HEK293 (cell line): ENCODE results near the gene SYDE2.

ENCODE experiments used
- MEIS1 ChIP-seq: sonication (generic); formaldehyde crosslinking; IDR thresholded peaks from 2 replicates; pipeline ENCODE4 v1.8.1; 2022; ENCODE audit warnings: missing genetic modification reagents, mild to moderate bottlenecking, borderline replicate concordance
- OVOL3 ChIP-seq: fragments of 450-650 bp; formaldehyde crosslinking; IDR thresholded peaks from 2 replicates; pipeline ENCODE4 v1.5.1; 2016; ENCODE audit warnings: missing biosample characterization, missing genetic modification characterization
- SCRT2 ChIP-seq: fragments of 450-650 bp; formaldehyde crosslinking; IDR thresholded peaks from 2 replicates; pipeline ENCODE4 v1.5.1; 2016; ENCODE audit warnings: missing biosample characterization, missing genetic modification characterization
- SETDB1 ChIP-seq: IDR thresholded peaks from one replicate; pipeline ENCODE4 v1.6.1; 2017; ENCODE audit warnings: mild to moderate bottlenecking, low read length, moderate library complexity, mixed read lengths; ENCODE audit not compliant: insufficient read length
- ZBTB1 ChIP-seq: fragments of 450-650 bp; formaldehyde crosslinking; IDR thresholded peaks from 2 replicates; pipeline ENCODE4 v1.5.1; 2016; ENCODE audit warnings: missing biosample characterization, missing genetic modification characterization
- ZIC2 ChIP-seq: fragments of 450-650 bp; formaldehyde crosslinking; IDR thresholded peaks from 2 replicates; pipeline ENCODE4 v1.5.1; 2016; ENCODE audit warnings: missing biosample characterization, missing genetic modification characterization
- ZNF121 ChIP-seq: fragments of 450-650 bp; formaldehyde crosslinking; IDR thresholded peaks from 2 replicates; pipeline ENCODE4 v1.5.1; 2016; ENCODE audit warnings: missing biosample characterization, missing genetic modification characterization
- ZNF146 ChIP-seq: fragments of 450-650 bp; formaldehyde crosslinking; IDR thresholded peaks from 2 replicates; pipeline ENCODE4 v1.5.1; 2016; ENCODE audit warnings: missing biosample characterization, missing genetic modification characterization
- ZNF157 ChIP-seq: fragments of 450-650 bp; formaldehyde crosslinking; IDR thresholded peaks from 2 replicates; pipeline ENCODE4 v1.5.1; 2016; ENCODE audit warnings: missing biosample characterization, missing genetic modification characterization
- ZNF184 ChIP-seq: fragments of 450-650 bp; IDR thresholded peaks from 2 replicates; pipeline ENCODE4 v1.5.1; 2018; ENCODE audit warnings: missing biosample characterization, mild to moderate bottlenecking, missing genetic modification characterization
- ZNF214 ChIP-seq: fragments of 450-650 bp; formaldehyde crosslinking; IDR thresholded peaks from 2 replicates; pipeline ENCODE4 v1.5.1; 2017; ENCODE audit warnings: missing biosample characterization, mild to moderate bottlenecking, missing genetic modification characterization, borderline replicate concordance
- ZNF223 ChIP-seq: fragments of 450-650 bp; formaldehyde crosslinking; IDR thresholded peaks from 2 replicates; pipeline ENCODE4 v1.5.1; 2016; ENCODE audit warnings: missing biosample characterization, missing genetic modification characterization
- ZNF335 ChIP-seq: fragments of 450-650 bp; formaldehyde crosslinking; conservative IDR thresholded peaks from 2 replicates; pipeline ENCODE4 v1.5.1; 2016; ENCODE audit warnings: missing biosample characterization, missing genetic modification characterization
- ZNF366 ChIP-seq: fragments of 450-650 bp; formaldehyde crosslinking; conservative IDR thresholded peaks from 2 replicates; pipeline ENCODE4 v1.5.1; 2016; ENCODE audit warnings: missing biosample characterization, missing genetic modification characterization
- ZNF391 ChIP-seq: fragments of 450-650 bp; formaldehyde crosslinking; IDR thresholded peaks from 2 replicates; pipeline ENCODE4 v1.5.1; 2016; ENCODE audit warnings: low read depth, missing biosample characterization, missing genetic modification characterization, borderline replicate concordance
- ZNF513 ChIP-seq: fragments of 450-650 bp; IDR thresholded peaks from 2 replicates; pipeline ENCODE4 v1.5.1; 2018; ENCODE audit warnings: missing biosample characterization, missing genetic modification characterization
- ZNF548 ChIP-seq: fragments of 450-650 bp; formaldehyde crosslinking; IDR thresholded peaks from 2 replicates; pipeline ENCODE4 v1.5.1; 2016; ENCODE audit warnings: missing biosample characterization, missing genetic modification characterization
- ZNF623 ChIP-seq: fragments of 450-650 bp; formaldehyde crosslinking; IDR thresholded peaks from 2 replicates; pipeline ENCODE4 v1.5.1; 2016; ENCODE audit warnings: missing biosample characterization, missing genetic modification characterization
- ZNF629 ChIP-seq: fragments of 450-650 bp; formaldehyde crosslinking; IDR thresholded peaks from 2 replicates; pipeline ENCODE4 v1.5.1; 2017; ENCODE audit warnings: missing biosample characterization, missing genetic modification characterization
- ZNF692 ChIP-seq: fragments of 450-650 bp; formaldehyde crosslinking; IDR thresholded peaks from 2 replicates; pipeline ENCODE4 v1.5.1; 2016; ENCODE audit warnings: missing biosample characterization, missing genetic modification characterization
- ZNF776 ChIP-seq: fragments of 450-650 bp; formaldehyde crosslinking; IDR thresholded peaks from 2 replicates; pipeline ENCODE4 v1.5.0; 2017; ENCODE audit warnings: missing biosample characterization, missing genetic modification characterization, borderline replicate concordance
- TF ChIP-seq, protein P1 (sequence below): fragments of 450-650 bp; formaldehyde crosslinking; IDR thresholded peaks from 2 replicates; pipeline ENCODE4 v1.5.1; 2017; ENCODE audit warnings: missing biosample characterization, missing genetic modification characterization
- TF ChIP-seq, protein P2 (sequence below): fragments of 450-650 bp; formaldehyde crosslinking; IDR thresholded peaks from 2 replicates; pipeline ENCODE4 v1.5.1; 2016; ENCODE audit warnings: missing biosample characterization, missing genetic modification characterization
- TF ChIP-seq, protein P3 (sequence below): fragments of 450-650 bp; formaldehyde crosslinking; IDR thresholded peaks from 2 replicates; pipeline ENCODE4 v1.5.1; 2017; ENCODE audit warnings: missing biosample characterization, missing genetic modification characterization
- TF ChIP-seq, protein P4 (sequence below): fragments of 450-650 bp; formaldehyde crosslinking; IDR thresholded peaks from 2 replicates; pipeline ENCODE4 v1.5.1; 2016; ENCODE audit warnings: missing biosample characterization, missing genetic modification characterization, borderline replicate concordance

The SYDE2 gene

DNA sequence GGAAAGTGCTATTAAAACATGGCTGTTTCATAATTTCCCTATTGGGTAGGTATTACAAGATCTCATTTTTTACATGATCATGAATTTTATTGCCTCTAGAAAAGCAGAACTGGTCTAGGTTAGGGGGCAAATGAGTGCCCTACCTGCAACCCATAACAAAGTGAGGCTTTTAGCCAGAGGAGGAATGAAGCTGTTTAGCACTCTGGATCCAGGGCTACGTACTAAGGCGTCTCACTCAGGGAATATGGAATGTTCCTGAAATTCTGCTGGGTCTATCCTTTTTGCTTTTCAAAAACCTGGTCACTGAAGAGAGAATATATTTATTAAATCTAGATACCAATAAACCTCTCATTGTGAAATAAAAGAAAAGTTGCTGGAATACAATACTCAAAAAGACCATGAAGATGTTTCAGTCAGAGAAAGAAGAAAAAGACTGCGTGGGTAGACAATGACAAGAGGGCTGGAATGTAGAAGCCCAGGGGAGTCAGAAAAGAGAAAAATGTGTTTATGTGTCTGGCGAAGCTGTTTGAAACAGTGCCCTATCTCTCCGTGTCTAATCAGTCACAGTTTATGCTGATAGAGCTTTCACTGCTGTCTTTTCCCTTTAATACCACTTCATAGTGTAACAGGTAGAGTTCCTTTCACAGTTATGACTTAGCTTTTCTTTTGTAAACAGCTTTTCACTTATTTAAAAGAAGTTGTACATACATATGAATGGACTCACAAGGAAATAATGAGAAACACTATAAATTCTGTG is 25.0 kb upstream of the SYDE2 start (continued):
- TF ChIP-seq, protein P1, sequence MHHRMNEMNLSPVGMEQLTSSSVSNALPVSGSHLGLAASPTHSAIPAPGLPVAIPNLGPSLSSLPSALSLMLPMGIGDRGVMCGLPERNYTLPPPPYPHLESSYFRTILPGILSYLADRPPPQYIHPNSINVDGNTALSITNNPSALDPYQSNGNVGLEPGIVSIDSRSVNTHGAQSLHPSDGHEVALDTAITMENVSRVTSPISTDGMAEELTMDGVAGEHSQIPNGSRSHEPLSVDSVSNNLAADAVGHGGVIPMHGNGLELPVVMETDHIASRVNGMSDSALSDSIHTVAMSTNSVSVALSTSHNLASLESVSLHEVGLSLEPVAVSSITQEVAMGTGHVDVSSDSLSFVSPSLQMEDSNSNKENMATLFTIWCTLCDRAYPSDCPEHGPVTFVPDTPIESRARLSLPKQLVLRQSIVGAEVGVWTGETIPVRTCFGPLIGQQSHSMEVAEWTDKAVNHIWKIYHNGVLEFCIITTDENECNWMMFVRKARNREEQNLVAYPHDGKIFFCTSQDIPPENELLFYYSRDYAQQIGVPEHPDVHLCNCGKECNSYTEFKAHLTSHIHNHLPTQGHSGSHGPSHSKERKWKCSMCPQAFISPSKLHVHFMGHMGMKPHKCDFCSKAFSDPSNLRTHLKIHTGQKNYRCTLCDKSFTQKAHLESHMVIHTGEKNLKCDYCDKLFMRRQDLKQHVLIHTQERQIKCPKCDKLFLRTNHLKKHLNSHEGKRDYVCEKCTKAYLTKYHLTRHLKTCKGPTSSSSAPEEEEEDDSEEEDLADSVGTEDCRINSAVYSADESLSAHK (tag by site-specific recombination), result no peak
- no peak for TF ChIP-seq ZNF366 (tag by site-specific recombination)
- TF ChIP-seq ZNF391 (tag by site-specific recombination), result no peak
- TF ChIP-seq ZNF629 (tag by site-specific recombination), result no peak
- no peak for TF ChIP-seq ZNF513 (tag by site-specific recombination)
- no peak for TF ChIP-seq ZNF776 (tag by site-specific recombination)
- no peak for TF ChIP-seq ZIC2 (tag by site-specific recombination)
- TF ChIP-seq, protein P2, sequence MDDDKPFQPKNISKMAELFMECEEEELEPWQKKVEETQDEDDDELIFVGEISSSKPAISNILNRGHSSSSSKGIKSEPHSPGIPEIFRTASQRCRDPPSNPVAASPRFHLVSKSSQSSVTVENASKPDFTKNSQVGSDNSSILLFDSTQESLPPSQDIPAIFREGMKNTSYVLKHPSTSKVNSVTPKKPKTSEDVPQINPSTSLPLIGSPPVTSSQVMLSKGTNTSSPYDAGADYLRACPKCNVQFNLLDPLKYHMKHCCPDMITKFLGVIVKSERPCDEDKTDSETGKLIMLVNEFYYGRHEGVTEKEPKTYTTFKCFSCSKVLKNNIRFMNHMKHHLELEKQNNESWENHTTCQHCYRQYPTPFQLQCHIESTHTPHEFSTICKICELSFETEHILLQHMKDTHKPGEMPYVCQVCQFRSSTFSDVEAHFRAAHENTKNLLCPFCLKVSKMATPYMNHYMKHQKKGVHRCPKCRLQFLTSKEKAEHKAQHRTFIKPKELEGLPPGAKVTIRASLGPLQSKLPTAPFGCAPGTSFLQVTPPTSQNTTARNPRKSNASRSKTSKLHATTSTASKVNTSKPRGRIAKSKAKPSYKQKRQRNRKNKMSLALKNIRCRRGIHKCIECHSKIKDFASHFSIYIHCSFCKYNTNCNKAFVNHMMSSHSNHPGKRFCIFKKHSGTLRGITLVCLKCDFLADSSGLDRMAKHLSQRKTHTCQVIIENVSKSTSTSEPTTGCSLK, result no peak
- no peak for TF ChIP-seq ZNF548 (tag by site-specific recombination)
- TF ChIP-seq ZNF146, result no peak
- no peak for TF ChIP-seq ZNF223 (tag by site-specific recombination)
- TF ChIP-seq ZNF157 (tag by site-specific recombination), result no peak
- no peak for TF ChIP-seq ZNF623
- no peak for TF ChIP-seq SETDB1
- TF ChIP-seq MEIS1 (CRISPR knock-in tag), result no peak
- no peak for TF ChIP-seq ZNF121 (tag by site-specific recombination)
- peak; percentile 53; the same call in 1 of the 2 replicates for TF ChIP-seq OVOL3 (tag by site-specific recombination)
- no peak for TF ChIP-seq ZNF692 (tag by site-specific recombination)
- TF ChIP-seq, protein P3, sequence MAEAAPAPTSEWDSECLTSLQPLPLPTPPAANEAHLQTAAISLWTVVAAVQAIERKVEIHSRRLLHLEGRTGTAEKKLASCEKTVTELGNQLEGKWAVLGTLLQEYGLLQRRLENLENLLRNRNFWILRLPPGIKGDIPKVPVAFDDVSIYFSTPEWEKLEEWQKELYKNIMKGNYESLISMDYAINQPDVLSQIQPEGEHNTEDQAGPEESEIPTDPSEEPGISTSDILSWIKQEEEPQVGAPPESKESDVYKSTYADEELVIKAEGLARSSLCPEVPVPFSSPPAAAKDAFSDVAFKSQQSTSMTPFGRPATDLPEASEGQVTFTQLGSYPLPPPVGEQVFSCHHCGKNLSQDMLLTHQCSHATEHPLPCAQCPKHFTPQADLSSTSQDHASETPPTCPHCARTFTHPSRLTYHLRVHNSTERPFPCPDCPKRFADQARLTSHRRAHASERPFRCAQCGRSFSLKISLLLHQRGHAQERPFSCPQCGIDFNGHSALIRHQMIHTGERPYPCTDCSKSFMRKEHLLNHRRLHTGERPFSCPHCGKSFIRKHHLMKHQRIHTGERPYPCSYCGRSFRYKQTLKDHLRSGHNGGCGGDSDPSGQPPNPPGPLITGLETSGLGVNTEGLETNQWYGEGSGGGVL (tag by site-specific recombination), result no peak
- TF ChIP-seq, protein P4, sequence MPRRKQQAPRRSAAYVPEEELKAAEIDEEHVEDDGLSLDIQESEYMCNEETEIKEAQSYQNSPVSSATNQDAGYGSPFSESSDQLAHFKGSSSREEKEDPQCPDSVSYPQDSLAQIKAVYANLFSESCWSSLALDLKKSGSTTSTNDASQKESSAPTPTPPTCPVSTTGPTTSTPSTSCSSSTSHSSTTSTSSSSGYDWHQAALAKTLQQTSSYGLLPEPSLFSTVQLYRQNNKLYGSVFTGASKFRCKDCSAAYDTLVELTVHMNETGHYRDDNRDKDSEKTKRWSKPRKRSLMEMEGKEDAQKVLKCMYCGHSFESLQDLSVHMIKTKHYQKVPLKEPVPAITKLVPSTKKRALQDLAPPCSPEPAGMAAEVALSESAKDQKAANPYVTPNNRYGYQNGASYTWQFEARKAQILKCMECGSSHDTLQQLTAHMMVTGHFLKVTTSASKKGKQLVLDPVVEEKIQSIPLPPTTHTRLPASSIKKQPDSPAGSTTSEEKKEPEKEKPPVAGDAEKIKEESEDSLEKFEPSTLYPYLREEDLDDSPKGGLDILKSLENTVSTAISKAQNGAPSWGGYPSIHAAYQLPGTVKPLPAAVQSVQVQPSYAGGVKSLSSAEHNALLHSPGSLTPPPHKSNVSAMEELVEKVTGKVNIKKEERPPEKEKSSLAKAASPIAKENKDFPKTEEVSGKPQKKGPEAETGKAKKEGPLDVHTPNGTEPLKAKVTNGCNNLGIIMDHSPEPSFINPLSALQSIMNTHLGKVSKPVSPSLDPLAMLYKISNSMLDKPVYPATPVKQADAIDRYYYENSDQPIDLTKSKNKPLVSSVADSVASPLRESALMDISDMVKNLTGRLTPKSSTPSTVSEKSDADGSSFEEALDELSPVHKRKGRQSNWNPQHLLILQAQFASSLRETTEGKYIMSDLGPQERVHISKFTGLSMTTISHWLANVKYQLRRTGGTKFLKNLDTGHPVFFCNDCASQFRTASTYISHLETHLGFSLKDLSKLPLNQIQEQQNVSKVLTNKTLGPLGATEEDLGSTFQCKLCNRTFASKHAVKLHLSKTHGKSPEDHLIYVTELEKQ (tag by site-specific recombination), result no peak
- peak; percentile 39 for TF ChIP-seq ZNF335
- TF ChIP-seq ZBTB1 (tag by site-specific recombination), result no peak
- TF ChIP-seq ZNF184, result no peak
- no peak for TF ChIP-seq ZNF214 (tag by site-specific recombination)
- TF ChIP-seq SCRT2 (tag by site-specific recombination), result peak; percentile 83
- TF ChIP-seq, all 188 proteins: peak for 20
